Activated T-helper 9 cell treated with anti-CD3 and anti-CD28 coated beads, Interleukin-2, amount 50 U/mL, for 16 hours (primary cell): ENCODE measurements around the gene MAGOHB.
"Not testable (repeated sequence)": the region's sequence is repeated elsewhere in the genome, so short reads cannot be mapped to it uniquely, and the experiment has no call there.

Experiments
- DNase-seq: peaks from one replicate; pipeline ENCODE4 v3.0.0-alpha.2; 2020; ENCODE audit warnings: low read depth

Gene MAGOHB

DNA sequence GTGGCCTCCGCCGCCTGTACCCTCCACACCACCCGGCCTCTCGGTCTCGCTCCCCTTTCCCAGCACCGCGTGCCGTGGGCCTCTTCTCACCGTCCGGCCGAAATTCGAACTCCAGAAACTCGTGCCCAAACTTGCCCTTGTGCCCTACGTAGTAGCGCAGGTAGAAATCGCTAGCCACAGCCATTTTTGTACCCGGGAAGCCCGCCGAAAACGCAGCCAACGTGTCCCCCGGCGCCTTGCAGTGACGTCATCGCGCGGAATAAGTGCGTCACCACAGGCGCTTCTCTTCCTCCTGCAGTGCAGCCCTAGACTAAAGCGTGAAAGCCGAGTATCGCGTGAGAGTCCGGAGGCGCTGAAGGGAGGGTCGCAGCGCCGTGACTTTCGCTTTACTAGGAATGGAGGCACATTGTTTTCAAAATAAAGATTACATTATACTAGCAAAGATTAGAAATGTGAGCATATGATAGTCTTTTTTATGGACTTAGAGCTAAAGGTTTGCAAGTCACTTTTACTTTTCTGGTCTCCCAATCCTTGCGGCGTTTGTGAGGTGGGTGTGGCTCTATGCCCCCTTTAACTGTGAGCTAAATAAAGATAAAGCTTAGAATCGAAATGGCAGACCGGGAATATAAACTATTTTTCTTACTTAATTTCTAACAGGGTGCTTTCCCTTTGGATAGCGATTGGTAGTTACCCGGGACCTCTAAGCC lies at the start of gene MAGOHB:
Gene MAGOHB (minus strand): TSS at position 261 of the 707 bp plus-strand sequence. CDS start 77 bp downstream, at position 184.
- peak; percentile 98 for DNase-seq

DNA sequence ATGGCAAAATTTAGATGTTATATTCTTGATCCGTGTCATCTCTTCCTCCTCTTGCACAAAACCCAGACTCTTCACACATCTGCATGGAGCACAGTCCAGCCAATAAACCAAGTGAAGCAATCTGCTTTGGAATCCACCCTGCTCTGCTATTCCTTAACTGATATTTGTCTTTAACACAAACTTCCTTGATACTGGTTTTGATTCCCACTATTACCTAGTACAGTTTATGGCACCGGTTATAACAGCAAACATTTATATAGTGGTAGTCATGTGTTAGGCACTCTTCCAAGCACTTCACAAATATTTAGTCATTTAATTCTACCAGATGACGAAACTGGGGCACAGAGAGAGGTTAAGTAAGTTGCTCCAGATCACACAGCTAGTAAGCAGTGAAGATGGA lies 47.9 kb upstream of the MAGOHB start:
- no peak for DNase-seq

DNA sequence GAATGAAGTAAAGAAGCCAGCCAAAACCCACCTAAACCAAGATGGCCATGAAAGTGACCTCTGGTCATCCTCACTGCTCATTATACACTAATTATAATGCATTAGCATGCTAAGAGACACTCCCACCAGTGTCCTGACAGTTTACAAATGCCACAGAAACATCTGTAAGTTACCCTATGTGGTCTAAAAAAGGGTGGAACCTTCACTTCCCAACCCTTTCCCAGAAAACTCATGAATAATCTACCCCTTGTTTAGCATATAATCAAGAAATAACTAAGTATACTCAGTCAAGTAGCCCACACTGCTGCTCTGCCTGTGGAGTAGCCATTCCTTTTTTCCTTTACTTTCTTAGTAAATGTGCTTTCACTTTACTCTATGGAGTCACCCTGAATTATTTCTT lies 40.6 kb upstream of the MAGOHB start:
- DNase-seq = no peak

DNA sequence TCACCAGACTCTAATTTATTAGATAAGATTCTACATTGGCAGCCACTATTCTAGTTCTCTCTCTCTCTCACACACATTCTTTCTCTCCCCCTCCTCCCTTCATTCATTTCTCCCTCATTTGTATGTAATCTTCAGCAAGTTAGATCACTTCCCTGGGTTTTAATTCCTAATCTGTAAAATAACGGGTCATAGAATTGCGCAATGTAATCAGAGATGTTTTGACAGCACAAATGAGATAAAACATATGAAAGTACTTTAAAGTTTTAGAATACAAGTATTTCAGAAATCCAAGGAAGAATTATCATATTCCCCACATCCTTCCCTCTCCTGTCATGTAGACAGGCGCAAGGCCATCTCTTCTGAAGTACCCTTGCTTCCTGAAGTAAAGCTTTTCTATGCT lies 38.8 kb upstream of the MAGOHB start:
- DNase-seq = no peak

DNA sequence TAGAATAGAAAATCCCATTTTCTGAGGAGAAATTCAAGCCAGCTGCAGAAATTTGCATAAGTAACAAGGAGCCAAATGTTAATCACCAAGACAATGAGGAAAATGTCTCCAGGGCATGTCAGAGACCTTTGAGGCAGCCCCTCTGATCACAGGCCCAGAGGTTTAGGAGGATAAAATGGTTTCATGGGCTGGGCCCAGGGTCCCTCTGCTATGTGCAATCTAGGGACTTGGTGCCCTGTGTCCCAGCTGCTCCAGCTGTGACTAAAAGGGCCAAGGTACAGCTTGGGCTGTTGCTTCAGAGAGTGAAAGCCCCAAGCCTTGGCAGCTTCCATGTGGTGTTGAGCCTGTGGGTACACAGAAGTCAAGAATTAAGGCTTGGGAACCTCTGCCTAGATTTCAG lies 33.2 kb upstream of the MAGOHB start:
- not testable (repeated sequence) for DNase-seq

DNA sequence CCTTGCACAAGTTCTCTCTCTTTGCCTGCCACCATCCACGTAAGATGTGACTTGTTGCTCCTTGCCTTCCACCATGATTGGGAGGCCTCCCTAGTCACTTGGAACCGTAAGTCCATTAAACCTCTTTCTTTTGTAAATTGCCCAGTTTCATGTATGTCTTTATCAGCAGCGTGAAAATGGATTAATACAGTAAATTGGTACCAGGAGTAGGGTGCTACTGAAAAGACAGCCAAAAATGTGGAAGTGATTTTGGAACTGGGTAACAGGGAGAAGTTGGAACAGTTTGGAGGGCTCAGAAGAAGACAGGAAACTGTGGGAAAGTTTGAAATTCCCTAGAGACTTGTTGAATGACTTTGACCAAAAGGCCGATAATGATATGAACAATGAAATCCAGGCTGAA lies 32.5 kb upstream of the MAGOHB start:
- DNase-seq = no peak

DNA sequence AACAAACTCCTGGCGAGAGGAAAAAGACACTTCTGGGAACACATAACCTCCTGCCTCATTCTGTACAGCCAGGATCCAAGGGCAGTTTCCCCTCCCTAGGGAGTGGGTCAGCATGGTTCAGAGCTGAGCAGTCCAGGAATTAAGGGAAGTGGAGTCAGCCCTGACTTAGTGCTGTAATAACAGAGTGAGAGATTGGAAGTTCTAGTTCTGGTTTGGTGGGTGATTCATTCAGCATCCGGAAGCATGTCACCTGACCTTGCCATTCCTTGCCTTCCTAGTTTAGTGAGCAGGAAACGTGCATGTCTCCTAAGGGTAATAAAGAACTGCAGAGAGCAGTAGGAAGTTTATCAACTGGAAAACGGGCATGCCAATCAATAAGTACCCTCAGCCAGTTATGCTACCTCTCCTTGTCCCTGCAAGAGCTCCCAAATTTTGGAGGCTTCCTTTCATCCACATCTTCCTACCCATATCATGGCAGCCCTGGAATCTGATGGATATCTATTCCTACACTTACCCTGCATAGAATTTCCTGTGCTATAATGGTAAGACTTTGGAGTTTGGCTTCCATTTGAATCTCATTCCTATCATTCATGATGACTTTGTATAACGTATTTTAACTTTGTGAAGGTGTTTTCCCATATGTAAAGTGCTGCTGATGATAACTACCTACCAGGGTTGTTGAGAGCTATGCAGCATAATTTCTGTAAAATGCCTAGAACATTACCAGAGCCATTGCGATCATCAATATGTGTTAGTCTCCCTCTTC lies 28.5 kb upstream of the MAGOHB start:
- DNase-seq = no peak

DNA sequence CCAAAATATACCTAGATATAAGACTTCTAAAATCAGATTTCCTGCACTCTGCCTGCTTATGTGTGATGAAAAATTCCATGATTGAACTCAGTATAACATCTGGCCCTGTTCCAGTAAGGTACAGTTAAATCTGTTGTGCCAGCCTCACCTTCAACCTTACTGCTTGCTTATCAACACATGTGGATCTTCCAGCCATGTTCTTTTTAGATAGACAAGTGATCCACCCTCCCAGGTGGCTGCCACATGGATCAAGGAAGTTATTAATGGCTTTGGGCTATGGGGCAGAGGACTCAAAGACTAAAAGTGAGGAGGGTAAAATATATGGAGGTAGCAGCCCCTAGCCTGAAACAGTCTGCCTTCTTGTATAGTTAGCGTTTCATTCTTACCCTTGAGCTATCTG lies 25.3 kb upstream of the MAGOHB start:
- DNase-seq = no peak

DNA sequence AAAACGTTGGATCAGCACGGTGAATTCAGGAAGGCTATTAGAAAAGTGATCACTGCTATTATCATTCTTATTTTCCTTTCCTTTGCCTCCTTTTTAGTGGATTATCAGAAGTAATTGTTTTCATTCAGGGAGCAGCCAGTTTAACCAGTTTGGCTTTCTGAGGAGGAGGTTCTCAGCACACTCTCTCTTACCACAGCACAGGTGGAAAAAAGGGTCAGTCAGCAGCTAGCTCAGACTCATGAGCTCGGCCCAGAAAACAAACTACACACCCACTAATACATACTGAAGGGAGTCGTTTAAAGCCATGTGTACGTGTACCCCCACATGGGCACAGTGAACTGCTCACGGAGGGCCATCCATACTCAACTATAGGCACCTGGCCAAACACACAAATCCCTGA lies 23.2 kb upstream of the MAGOHB start:
- DNase-seq = no peak

DNA sequence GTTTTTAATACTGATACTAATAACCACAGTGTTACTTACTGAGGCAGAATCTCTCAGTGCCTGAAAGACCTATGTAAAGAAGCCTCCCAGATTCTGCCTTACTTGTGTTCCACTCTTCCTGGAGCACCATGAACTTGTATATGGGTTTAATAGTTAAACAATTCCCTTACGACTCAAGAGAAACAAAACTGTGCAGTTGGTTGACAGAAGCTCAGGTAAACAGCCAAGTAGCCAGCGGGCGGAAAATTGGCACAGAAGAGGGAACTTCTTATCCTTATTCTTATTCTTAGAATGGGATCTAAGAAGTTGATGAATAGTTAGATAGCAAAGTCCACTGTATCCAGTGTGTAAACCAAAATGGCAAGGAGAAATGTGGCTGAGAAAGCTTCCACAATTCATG lies 22.7 kb upstream of the MAGOHB start:
- DNase-seq = no peak

DNA sequence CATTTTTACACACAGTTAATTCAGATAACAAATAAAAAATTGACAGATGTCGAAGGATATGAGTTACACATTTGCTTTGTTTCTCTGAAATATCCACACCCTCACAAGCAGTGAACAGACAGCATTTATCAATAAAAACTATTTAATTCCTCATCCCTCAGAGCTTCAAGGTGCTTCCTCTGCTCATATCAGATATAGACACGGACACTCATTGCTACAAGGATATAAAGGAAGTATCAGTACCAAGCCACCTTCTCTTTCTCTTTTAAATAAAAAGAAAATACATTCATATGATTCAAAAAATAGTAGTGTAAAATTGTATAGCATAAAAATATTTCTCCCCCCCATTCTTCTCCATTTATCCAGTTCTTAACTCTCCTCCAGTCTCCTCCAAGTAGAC lies 21.9 kb upstream of the MAGOHB start:
- no peak for DNase-seq

DNA sequence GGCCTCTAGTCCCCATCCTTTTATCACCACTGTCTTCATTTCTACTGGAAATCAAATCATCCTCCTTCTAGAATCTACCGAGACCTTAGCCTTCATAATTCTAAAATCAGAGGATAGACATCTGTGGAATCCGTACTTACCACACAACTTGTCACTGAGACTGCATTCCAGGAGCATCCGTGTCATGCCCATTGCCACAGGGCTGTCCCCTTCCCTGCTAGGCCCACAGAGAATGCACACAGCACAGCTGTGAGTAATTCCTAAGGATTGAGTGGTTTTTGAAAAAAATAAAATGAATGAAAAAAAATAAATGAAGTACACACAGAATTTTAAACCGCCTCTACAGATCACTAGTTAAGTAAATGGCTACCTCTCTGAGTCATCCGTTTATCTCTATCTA lies 21.0 kb upstream of the MAGOHB start:
- DNase-seq = no peak

DNA sequence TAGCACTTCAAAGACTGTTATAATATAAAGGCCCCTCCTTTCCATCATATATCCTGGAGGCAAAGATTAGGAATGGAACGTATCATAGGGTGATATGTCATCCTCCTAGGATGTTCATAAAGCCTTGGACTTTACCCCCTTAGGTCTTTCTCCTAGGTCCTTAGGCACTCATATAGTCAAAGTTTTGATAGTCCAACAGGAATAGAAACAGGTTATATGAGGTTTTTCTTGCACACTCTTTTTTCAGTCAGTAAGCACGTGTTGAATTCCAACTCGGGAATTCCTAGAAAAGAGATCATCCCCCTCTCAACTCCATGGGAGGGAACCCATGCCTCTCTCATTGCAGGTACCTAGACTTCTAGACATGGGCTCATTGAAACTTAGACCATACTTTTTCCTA lies 20.1 kb upstream of the MAGOHB start:
- no peak for DNase-seq

DNA sequence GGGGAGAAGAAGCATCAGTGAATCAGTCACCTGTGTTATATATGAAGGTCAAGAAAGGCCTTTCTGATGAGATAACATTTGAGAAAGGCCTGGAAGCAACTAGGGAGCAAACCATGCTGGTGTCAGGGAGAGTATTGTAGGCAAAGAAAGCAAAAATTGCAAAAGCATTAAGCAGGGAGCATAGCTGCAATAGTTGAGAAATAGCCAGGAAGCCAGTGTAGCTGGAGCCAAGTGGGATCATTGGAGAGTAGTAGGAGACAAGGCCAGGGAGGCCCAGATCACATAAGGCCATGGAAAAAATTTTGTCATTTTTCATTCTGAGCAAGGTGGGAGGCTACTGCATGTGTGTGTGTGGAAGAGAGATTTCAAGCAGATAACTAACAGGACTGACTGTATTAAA lies 18.8 kb upstream of the MAGOHB start:
- no peak for DNase-seq

DNA sequence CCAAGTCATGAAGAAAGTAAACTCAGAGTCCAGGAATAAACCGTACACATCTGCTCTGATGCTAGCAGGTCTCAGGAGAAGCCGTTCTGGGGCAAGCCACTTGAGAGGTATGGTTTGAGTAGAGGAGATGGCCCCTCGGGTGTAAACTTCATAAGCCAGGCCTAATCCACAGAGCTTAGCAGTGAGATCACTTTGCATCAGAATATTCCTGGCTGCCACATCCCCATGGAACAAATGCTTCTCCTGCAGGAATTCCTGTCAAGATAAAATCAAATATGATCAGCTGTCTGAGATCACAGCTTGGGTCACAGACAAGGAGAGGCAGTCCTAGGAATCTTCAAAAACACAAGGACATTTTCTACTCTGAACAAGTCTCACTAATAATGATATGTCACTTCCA lies 11.2 kb upstream of the MAGOHB start:
- no peak for DNase-seq

DNA sequence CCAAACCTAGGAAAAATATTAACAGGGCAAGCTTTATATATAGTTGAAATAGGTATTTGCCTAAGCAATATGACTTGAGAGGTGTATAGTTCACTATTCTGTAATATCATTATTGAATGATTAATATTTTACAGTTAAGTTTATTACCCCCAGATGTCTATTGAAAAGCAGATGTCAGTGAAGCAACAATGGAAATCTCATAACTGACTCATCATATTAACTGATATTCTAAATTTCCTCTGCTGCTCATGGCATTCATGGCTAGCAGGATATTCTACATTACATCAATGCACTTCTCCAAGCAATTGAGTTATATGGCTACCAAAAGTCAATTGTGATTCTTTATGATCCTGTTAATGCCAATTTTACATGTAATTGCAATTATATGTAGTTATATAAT lies 9.7 kb upstream of the MAGOHB start:
- no peak for DNase-seq

DNA sequence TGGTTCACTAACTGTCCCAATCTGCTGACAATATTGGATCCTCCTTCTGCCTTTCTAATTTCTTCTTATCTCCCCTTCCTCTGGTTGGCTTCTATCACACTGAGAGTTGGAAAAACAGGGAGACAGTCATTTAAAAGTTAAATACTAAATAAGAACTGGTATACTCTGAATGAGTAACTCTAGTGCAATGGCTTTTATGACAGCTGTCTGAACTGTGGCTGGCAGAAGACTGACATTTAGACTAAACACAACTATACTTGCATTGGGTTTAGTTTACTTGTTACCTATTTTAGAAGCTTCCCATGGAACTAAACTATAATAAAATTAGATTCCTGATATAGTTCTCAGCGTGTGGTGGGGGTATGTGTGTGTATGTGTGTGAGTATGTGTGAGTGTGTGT lies 7.9 kb upstream of the MAGOHB start:
- no peak for DNase-seq

DNA sequence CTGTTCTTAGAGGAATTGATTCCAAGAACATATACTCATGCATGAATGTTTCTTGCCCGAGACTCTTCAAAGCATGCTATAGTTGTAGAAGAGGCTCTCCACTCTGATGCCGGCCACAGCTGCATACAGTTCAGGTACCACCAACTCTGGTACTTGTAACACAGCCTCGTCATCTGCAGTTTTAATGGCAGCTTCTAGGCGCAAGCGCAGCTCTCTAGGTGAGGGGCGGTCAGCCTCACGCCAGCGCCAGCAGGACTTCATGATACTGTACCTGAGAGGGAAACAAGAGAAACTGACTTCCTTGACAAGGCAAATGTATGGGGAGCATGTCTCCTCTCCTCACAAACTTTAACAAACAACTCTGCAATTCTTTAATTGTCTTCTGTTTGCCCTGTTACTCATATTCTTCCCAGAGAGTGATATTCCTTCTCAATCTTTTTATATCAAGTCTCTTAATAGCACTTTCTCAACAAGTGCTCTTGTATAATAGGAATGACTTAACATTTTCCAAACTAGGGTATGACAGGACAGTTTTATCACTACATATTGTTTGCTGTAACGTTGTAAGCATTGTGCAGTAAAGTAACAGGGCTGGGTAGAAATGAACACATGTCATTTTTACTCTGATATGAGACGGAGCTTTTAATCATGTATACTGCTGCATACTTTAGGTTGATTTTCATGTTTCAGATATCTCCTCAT lies 6.8 kb upstream of the MAGOHB start:
- no peak for DNase-seq

DNA sequence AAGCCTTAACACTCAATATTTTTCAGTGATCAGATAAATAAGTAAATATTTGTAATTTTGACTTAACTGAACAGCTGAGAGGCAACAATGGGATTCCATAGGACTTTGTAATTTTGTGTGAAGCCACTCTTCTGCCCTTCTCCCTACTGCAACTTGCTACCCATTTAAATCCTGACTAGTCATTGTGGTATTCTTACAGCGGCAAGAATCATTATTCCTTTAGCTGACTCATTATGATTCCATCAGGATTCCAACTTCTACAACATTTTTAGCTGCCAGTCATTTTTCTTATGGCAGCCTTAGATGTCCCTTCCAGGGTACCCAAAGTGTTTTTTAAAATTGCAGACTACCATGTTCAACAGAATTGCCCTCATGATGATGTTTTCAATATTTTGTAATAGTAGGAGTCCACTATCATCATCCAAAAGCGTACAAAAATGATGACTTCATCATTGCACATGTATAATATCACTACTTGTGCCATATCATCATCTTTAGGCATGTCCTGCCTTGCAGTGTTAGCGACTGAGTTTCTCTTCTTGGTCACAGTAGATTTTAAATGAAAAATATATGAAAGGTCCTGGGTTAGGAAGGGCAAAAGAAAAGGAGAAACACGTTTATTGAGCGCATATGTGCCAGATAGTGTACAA lies 5.1 kb upstream of the MAGOHB start:
- no peak for DNase-seq

DNA sequence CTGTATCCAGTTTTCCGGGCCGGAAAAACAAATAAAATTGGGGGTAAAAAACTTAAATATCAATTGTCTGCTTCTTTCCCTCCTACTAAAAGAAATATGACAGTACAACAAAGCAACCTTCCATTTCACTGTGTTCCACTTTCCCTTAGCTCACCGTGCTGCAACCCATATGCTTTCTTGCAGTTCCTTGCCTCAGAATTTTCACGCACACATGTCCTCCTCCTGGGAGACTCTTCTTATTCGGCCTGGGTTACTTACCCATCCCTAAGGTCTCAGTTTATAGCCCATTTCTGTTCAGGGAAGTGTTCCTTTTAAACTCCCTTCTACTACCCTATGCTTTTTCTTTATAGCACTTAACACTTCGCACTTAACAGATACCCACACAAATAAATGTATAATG lies 4.5 kb upstream of the MAGOHB start:
- DNase-seq = no peak

DNA sequence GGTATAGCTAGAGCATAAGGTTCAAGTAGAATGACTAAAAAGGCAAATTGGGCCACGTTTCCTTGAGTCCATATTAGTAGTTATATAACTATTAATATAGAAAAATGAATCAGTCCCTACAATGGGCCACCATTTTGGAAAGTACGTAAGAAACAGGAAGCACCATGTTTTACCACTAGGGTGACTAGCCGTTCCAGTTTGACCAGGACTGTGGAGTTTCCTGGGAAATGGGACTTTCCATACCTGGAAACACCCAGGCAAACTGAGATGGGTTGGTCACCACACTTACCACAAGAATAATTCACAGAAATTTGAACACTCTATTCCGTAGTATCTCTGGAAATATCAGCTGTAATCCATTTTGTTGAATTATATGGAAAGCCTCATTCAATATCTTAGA lies 2.1 kb upstream of the MAGOHB start:
- no peak for DNase-seq

DNA sequence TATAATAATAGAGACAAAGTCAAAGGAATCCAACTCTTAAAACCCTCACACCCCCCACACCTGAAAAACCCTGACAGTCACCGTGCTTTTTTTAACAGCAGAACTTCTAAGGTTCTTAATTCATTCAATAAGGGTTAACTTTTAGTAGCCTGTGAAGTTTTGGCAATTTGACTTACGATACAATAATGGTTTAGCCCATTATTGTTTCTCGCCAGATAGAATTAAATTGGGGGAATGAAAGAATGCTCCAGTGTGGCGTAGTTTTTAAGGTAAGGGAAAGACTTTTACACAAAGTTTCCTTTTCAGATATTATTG lies 604 bp upstream of the MAGOHB start:
- DNase-seq = no peak

DNA sequence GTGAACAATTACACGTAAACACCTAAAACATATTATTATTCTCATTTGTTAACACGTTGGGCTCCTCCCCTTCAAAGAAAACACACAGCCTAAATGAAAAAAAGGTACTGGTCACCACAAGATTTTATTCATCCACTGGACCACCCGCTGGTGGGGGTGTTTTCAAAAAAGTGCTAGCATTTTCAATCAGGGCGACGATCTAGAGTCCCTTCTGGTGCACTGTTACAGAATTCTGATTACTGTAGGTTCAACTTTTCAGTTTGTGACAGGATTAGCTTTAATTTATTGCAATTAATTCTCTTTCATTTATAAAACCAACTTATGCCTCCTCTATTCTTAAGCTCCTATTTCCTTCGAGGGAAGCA lies 443 bp downstream of the MAGOHB start:
- no peak for DNase-seq
